IPS-15b (cell line): Measurements from ENCODE around the gene GLIPR1L1.

Experiments used
- H3K27me3 ChIP-seq: one replicate; pipeline ENCODE4 v1.6.1; 2013; ENCODE audit warnings: low read length; ENCODE audit not compliant: control insufficient read depth, insufficient read depth
- H3K36me3 ChIP-seq: one replicate; pipeline ENCODE4 v1.6.1; 2013; ENCODE audit warnings: low read length; ENCODE audit not compliant: control insufficient read depth, insufficient read depth
- H3K4me1 ChIP-seq: one replicate; pipeline ENCODE4 v1.6.1; 2013; ENCODE audit warnings: mild to moderate bottlenecking, low read length; ENCODE audit not compliant: control insufficient read depth, insufficient read depth
- H3K4me3 ChIP-seq: one replicate; pipeline ENCODE4 v1.5.1; 2013; ENCODE audit warnings: low read depth, low read length
- H3K9ac ChIP-seq: one replicate; pipeline ENCODE4 v1.6.1; 2013; ENCODE audit warnings: low read depth, mild to moderate bottlenecking, low read length
- H3K9me3 ChIP-seq: one replicate; pipeline ENCODE4 v1.6.1; 2013; ENCODE audit warnings: mild to moderate bottlenecking, low read length; ENCODE audit not compliant: control insufficient read depth, insufficient read depth

GLIPR1L1 gene

DNA sequence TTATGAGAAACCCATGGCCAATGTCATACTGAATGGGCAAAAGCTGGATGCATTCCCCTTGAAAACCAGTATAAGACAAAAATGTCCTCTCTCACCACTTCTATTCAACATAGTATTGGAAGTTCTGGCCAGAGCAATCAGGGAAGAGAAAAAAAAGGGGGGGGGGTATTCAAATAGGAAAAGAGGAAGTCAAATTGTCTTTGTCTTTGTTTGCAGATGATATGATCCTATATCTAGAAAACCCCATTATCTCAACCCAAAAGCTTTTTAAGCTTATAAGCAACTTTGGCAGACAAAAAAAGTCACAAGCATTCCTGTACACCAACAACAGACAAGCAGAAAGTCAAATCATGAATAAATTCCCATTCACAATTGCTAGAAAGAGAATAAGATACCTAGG, 19.5 kb downstream of the GLIPR1L1 start:
- no peak overlapping the region for H3K4me3 ChIP-seq
- no peaks in the 10 kb centered on the region for H3K4me1 ChIP-seq
- H3K36me3 ChIP-seq, result no peaks in the 10 kb centered on the region
- no peaks in the 10 kb centered on the region for H3K27me3 ChIP-seq
- no peaks in the 10 kb centered on the region for H3K9me3 ChIP-seq
- no peak overlapping the region for H3K9ac ChIP-seq

DNA sequence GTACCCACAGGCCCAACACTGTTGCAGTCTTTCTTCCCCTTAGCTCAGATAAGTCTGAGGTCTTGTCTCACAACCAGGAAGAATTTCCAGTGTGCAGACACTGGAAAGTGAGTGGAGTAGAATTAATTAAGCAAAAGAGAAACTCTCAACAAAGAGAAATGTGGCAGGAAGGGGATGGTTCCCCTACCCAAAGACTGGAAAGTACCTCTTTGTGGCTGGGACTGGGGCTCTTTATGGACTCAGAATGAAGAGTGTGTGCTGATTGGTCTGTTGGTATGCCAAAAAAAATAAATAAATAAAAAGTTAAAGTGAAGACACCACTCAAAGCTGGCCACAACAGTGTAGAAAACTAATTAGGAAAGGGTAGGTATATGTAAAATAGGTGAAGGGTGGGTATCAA, 26.4 kb downstream of the GLIPR1L1 start:
- Histone ChIP-seq H3K9me3 (no peaks in the 10 kb centered on the region), H3K4me3 (no peak overlapping the region), H3K9ac (no peak overlapping the region), H3K36me3 (no peaks in the 10 kb centered on the region), H3K27me3 (no peaks in the 10 kb centered on the region), H3K4me1 (no peaks in the 10 kb centered on the region)

DNA sequence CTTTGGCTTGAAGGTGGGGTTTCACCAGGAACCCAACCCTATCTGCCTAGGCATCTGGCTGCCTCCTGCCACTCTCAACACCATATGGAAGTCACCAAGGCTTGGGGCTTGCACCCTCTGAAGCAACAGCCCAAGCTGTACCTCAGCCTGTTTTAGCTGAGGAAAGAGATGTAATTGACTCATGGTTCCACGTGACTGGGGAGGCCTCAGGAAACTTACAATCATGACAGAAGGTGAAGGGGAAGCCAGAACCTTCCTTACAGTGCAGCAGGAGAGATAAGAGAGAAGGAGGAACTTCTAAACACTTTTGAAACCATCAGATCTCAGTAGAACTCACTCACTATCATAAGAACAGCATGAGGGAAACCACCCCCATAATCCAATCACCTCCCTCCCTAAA, 26.9 kb downstream of the GLIPR1L1 start:
- Histone ChIP-seq H3K36me3 (no peaks in the 10 kb centered on the region), H3K4me1 (peaks cover 2% of the 10 kb centered on the region), H3K9ac (no peak overlapping the region), H3K9me3 (no peaks in the 10 kb centered on the region), H3K4me3 (no peak overlapping the region), H3K27me3 (no peaks in the 10 kb centered on the region)

DNA sequence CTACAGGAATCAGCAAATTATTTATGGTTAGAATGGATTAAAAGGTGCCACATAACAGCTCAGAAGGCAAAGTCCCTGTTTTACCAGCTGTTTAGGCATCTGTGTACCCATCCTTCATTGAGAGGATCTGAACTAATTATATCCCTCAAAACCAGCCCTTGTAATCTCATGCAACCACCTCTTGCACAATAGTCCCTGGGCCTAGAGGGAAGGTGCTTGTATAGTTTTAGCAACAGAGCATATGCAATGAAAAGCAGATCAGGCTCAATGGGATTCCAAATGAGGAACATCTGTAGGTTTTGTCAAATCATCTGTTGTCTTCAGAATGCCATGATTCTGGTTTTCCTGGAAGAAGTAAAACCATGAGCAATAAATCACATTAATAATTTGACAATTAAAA, 30.4 kb downstream of the GLIPR1L1 start:
- peaks cover 2% of the 10 kb centered on the region for H3K4me1 ChIP-seq
- H3K4me3 ChIP-seq, result no peak overlapping the region
- H3K9me3 ChIP-seq, result no peaks in the 10 kb centered on the region
- H3K9ac ChIP-seq, result no peak overlapping the region
- H3K27me3 ChIP-seq, result no peaks in the 10 kb centered on the region
- H3K36me3 ChIP-seq, result no peaks in the 10 kb centered on the region

DNA sequence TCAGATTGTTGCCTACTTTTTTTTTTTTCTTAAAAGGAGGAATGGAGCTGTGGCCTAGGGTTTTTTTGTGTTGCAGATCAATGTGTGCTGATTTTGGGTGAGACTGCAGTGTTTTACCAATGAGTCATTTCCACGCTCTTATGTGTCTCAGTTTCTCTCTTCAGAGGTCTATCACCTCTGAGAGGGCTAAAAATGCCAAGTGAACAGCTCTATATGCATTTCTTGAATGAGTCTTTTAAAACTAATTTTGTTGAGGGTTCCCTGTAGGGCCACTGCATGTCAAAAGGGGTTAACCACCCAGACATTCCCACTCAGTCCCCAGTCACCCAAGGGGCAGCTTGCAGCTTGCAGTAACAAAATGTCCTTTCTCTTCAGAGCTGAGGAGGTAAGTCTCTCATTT, 32.2 kb downstream of the GLIPR1L1 start:
- Histone ChIP-seq H3K9me3 (no peaks in the 10 kb centered on the region), H3K4me1 (peaks cover 2% of the 10 kb centered on the region), H3K4me3 (no peak overlapping the region), H3K36me3 (no peaks in the 10 kb centered on the region), H3K27me3 (no peaks in the 10 kb centered on the region), H3K9ac (no peak overlapping the region)

DNA sequence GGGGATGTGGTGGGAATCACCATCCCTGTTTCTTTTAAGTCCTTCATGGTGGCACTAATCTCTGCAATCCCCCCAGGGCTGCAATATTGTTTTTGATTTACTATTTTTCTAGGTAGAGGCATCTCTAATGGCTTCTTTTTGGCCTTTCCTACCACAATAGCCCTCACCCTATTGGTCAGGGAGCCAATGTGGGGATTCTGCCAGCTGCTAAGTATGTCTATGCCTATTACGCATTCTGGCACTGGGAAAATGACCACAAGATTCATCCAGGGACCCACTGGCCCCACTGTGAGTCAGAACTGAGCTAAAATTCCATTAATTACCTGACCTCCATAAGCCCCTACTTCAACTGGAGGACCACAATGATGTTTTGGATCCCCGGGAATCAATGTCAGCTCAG, 40.5 kb downstream of the GLIPR1L1 start:
- Histone ChIP-seq H3K27me3 (no peaks in the 10 kb centered on the region), H3K4me1 (no peaks in the 10 kb centered on the region), H3K9me3 (no peaks in the 10 kb centered on the region), H3K4me3 (no peak overlapping the region), H3K36me3 (no peaks in the 10 kb centered on the region), H3K9ac (no peak overlapping the region)

DNA sequence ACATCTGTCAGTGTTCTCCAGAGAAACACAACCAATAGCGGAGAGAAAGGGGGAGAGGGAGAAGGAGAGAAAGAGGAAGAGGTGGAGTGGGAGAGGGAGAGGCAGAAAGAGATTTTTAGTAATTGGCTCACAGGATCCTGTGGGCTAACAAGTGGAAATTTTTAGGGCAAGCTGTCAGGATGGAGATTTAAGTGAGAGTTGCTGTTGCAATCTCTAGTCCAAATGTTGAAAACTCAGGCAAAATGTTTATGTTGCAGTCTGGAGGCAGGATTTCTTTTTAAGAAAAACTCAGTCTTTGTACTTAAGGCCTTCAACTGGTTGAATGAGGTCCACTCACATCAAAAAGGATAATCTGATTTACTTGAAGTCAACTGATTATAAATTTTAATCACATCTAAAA, 43.9 kb downstream of the GLIPR1L1 start:
- Histone ChIP-seq H3K4me1 (no peaks in the 10 kb centered on the region), H3K36me3 (no peaks in the 10 kb centered on the region), H3K9ac (no peak overlapping the region), H3K9me3 (no peaks in the 10 kb centered on the region), H3K27me3 (no peaks in the 10 kb centered on the region), H3K4me3 (no peak overlapping the region)

DNA sequence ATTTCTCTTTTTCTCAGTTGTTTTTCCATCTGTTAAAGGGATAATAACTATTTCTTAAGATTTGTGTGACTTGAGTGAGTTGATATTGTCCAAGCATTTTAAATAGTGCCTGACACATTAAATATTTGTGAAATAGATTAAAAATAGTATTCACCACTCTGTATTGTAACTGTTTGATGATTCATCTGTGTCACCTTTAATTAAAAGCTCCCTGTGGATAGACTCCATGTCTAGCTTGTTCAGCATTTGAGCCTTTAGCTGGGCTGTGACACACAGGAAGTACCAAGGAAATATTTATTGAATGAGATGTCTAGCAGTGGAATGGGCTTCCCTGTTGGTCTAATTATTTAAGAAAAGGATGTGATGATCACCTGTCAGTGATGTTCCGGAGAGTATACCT, 54.6 kb downstream of the GLIPR1L1 start:
- Histone ChIP-seq H3K27me3 (no peaks in the 10 kb centered on the region), H3K4me1 (peaks cover 6% of the 10 kb centered on the region), H3K36me3 (no peaks in the 10 kb centered on the region), H3K4me3 (no peak overlapping the region), H3K9ac (no peak overlapping the region), H3K9me3 (no peaks in the 10 kb centered on the region)

DNA sequence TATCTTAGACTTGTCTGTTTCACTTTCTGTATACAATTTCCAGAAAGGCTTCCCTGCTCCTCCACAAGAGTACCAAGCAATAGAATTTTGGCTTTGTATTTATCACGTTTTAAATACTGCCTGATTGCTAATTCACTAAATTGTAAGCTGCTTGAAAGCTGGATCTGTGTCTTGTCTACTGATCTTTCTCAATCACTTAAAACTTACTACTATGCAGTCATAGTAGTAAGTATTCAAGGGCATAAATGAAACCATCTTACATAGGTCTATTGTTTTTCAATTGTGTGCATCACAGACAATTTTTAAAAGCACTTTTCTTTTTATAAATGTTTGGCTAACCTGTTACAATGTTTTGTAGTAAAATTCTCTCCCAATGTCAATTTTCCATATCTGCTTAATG, 55.2 kb downstream of the GLIPR1L1 start:
- H3K27me3 ChIP-seq, result no peaks in the 10 kb centered on the region
- H3K9me3 ChIP-seq, result no peaks in the 10 kb centered on the region
- H3K4me1 ChIP-seq, result peaks cover 6% of the 10 kb centered on the region
- no peak overlapping the region for H3K4me3 ChIP-seq
- H3K9ac ChIP-seq, result no peak overlapping the region
- H3K36me3 ChIP-seq, result no peaks in the 10 kb centered on the region

DNA sequence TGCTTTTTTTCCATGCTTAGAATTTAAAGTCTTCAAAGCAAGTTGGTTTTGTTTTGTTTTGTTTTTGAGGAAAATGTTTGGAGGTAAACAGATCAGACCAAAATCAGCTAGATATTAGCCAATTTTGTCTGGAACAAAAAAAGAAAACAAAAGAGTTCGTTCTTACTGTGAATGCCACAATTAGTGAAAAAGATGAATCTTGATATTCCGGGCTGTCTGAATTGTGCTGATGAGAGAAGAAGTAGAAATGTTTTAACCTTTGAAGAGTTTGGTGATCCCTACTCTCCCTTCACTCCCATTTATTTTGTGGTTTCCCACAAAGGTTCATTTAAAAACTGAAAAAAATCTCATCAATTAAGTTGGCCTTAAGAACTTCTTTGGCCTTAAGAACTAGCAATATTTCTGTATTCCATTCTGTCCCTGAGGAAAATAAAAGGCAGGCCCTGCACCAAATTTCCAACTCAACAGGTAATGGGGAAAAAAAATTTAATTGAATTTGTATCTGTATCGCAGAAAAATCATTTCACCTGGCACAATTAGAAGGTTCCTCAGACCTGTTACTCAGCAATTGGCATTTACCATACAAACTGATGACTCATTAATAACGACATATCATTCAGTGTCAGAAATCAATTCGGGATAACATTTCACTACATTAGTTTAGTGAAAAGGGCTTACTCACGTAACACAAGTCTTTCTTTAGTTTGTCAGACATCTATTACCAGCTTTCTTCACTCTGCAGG, 55.9 kb downstream of the GLIPR1L1 start:
- Histone ChIP-seq H3K4me1 (peaks cover 6% of the 10 kb centered on the region), H3K27me3 (no peaks in the 10 kb centered on the region), H3K36me3 (no peaks in the 10 kb centered on the region), H3K9me3 (no peaks in the 10 kb centered on the region), H3K4me3 (peak overlapping the region; percentile 24), H3K9ac (no peak overlapping the region)

DNA sequence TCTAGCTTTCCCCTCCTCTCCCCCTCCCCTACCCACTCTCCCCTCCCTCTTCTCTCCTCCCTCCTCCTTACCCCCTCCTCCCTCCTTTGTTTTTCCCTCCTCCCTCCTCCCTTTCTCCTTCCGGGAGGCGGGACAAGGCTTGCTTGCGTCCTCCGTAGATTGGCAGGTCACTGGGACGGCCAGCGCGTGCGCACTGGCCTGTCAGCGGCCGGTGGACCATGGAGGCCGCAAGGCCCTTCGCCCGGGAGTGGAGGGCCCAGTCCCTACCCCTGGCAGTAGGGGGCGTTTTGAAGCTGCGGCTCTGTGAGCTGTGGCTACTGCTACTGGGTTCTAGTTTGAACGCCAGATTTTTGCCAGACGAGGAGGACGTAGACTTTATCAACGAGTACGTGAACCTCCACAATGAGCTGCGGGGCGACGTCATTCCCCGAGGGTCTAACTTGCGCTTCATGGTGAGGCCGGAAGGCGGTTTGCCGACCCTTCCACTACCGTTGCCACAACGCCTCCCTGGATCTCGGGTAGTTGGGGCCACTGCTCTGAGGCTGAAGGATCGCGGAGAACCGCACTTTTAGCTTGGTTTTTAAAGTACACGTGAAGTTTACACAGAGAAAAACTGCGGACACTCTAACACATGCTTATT, 56.5 kb downstream of the GLIPR1L1 start, which contains the start of gene GLIPR1L2:
GLIPR1L2 (plus strand) TSS at position 191 of the 640 bp plus-strand sequence; CDS start at position 219, 28 bp downstream.
- Histone ChIP-seq H3K9me3 (no peaks in the 10 kb centered on the region), H3K4me1 (peaks cover 6% of the 10 kb centered on the region), H3K9ac (peak within 1 kb of the TSS; percentile 92), H3K36me3 (no peaks in the 10 kb centered on the region), H3K4me3 (peak within 1 kb of the TSS; percentile 86), H3K27me3 (no peaks in the 10 kb centered on the region)

DNA sequence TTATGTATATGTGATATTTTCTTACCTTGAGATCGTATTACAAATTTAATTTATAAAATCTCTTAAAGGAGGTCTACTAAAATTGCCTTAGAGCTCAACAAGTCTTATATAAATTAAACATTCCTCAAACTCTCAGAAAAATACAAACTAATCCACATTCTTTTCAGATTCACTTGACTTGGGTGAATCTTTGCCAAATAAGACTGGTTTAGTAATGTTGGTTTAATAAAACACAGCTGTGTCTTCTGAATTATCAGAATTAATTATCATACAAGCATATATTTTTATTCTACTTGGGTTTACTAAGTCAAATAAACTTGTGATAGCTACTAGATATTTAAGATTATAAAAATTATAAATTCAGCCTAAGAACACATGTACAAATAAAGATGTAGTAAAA, 69.8 kb downstream of the GLIPR1L1 start:
- Histone ChIP-seq H3K9ac (no peak overlapping the region), H3K9me3 (no peaks in the 10 kb centered on the region), H3K4me3 (no peak overlapping the region), H3K27me3 (no peaks in the 10 kb centered on the region), H3K4me1 (no peaks in the 10 kb centered on the region), H3K36me3 (no peaks in the 10 kb centered on the region)
